Calu3 (cell line): ENCODE data around the gene SSTR3. TPM values are rescaled to one million over a fixed set of nuclear protein-coding genes. Genes with fewer than 3 reads are reported as not detected.
A peak's percentile ranks its signal among the peaks of the same experiment; 100 is the strongest.

Source experiments
- BruUV-seq: library from RNA; stranded (reverse); fragments of 400-500 nt; replicated peaks from 2 replicates; lab custom pipeline; 2021; lab: Mats Ljungman, UMichigan
- CTCF ChIA-PET: fragments of 300-600 bp; sonication (Branson Sonifier 250); formaldehyde crosslinking; loops from one replicate; lab custom pipeline; 2022; ENCODE audit warnings: antibody characterized with exemption; lab: Charles Lee
- DNase-seq: peaks from one replicate; pipeline ENCODE4 v3.0.0; 2022
- H3K27ac Mint-ChIP-seq: one replicate; pipeline ENCODE4 v1.8.0; 2022; ENCODE audit warnings: mixed read lengths; ENCODE audit not compliant: unreplicated experiment
- H3K27me3 Mint-ChIP-seq: one replicate; pipeline ENCODE4 v1.8.0; 2022; ENCODE audit warnings: mixed read lengths; ENCODE audit not compliant: unreplicated experiment
- H3K36me3 Mint-ChIP-seq: one replicate; pipeline ENCODE4 v1.8.0; 2022; ENCODE audit warnings: mild to moderate bottlenecking, moderate library complexity, mixed read lengths; ENCODE audit not compliant: insufficient read depth, unreplicated experiment
- H3K4me1 Mint-ChIP-seq: one replicate; pipeline ENCODE4 v1.8.0; 2022; ENCODE audit warnings: mild to moderate bottlenecking, low read depth, mixed read lengths; ENCODE audit not compliant: unreplicated experiment
- H3K4me3 Mint-ChIP-seq: one replicate; pipeline ENCODE4 v1.8.0; 2022; ENCODE audit warnings: mild to moderate bottlenecking, low read depth, moderate library complexity, mixed read lengths; ENCODE audit not compliant: unreplicated experiment
- H3K9me3 Mint-ChIP-seq: one replicate; pipeline ENCODE4 v1.8.0; 2022; ENCODE audit warnings: low read depth, mixed read lengths; ENCODE audit not compliant: unreplicated experiment
- CTCF ChIP-seq: fragments of 200-600 bp; IDR thresholded peaks from one replicate; pipeline ENCODE4 v1.8.0; 2022; ENCODE audit warnings: antibody characterized with exemption; ENCODE audit not compliant: unreplicated experiment
- intact Hi-C: fragments of 100-400 bp; cut with micrococcal nuclease; formaldehyde crosslinking; loops from one replicate; pipeline ENCODE4 v1.10.0; 2022; ENCODE audit not compliant: unreplicated experiment
- total RNA-seq: library from RNA; stranded (reverse); gene quantifications from 2 replicates; pipeline ENCODE4 v1.2.3, GENCODE V29; 2022

SSTR3 gene
- total RNA-seq, 1 experiment from 2014 or later, result not detected

GRCh38 chr22:37166675-37167066, 45.6 kb downstream of the SSTR3 start:
- no peaks in the 10 kb centered on the region for H3K9me3 Mint-ChIP-seq
- H3K27ac Mint-ChIP-seq, result no peak overlapping the region
- H3K36me3 Mint-ChIP-seq, result no peaks in the 10 kb centered on the region
- TF ChIP-seq CTCF, result peak; percentile 91
- H3K27me3 Mint-ChIP-seq, result peaks cover 46% of the 10 kb centered on the region
- CTCF ChIA-PET, result interaction anchor here (1.3 to 1.7 kb wide), 2 partner anchors 31 to 33 kb away, joined by 8 to 9 read pairs; no protein-coding TSS in a partner anchor
- intact Hi-C loops, result loop anchor here (1.0 to 10.0 kb wide), 2 partner anchors 32 to 88 kb away; no protein-coding TSS in a partner anchor
- H3K4me3 Mint-ChIP-seq, result no peak overlapping the region
- no TSS peak for BruUV-seq
- H3K4me1 Mint-ChIP-seq, result peaks cover 20% of the 10 kb centered on the region
- peak; percentile 86 for DNase-seq

- H3K9me3 Mint-ChIP-seq, result no peaks in the 10 kb centered on the region
- H3K4me3 Mint-ChIP-seq, result no peak overlapping the region
- no peak for DNase-seq
- TF ChIP-seq CTCF, result no peak
- peaks cover 20% of the 10 kb centered on the region for H3K4me1 Mint-ChIP-seq
- CTCF ChIA-PET, result interaction anchor here (1.1 to 1.7 kb wide), 3 partner anchors 31 to 33 kb away, joined by 4 to 9 read pairs (median 8); no protein-coding TSS in a partner anchor
- no peak overlapping the region for H3K27ac Mint-ChIP-seq
- no TSS peak for BruUV-seq
- H3K27me3 Mint-ChIP-seq, result peaks cover 41% of the 10 kb centered on the region
- H3K36me3 Mint-ChIP-seq, result no peaks in the 10 kb centered on the region
- intact Hi-C loops, result loop anchor here (1.0 to 10.0 kb wide), 2 partner anchors 32 to 89 kb away; no protein-coding TSS in a partner anchor
These were observed 46.2 kb downstream of the SSTR3 start for GRCh38 chr22:37165940-37166674.

- Mint-ChIP-seq H3K36me3 (no peaks in the 10 kb centered on the region), H3K27ac (no peak overlapping the region), H3K9me3 (no peaks in the 10 kb centered on the region), H3K4me1 (peaks cover 20% of the 10 kb centered on the region), H3K4me3 (no peak overlapping the region), H3K27me3 (peaks cover 41% of the 10 kb centered on the region)
- intact Hi-C loops, result loop anchor here (10.0 kb wide), 1 partner anchor 90 kb away; no protein-coding TSS in a partner anchor
- TF ChIP-seq CTCF, result no peak
- CTCF ChIA-PET, result interaction anchor here (0.6 to 1.1 kb wide), 2 partner anchors 24 to 32 kb away, joined by 3 to 4 read pairs; no protein-coding TSS in a partner anchor
- no peak for DNase-seq
- no TSS peak for BruUV-seq
These were observed 47.2 kb downstream of the SSTR3 start for GRCh38 chr22:37165066-37165465.

GRCh38 chr22:37164505-37164887, 47.8 kb downstream of the SSTR3 start:
- Mint-ChIP-seq H3K36me3 (no peaks in the 10 kb centered on the region), H3K4me3 (no peak overlapping the region), H3K27ac (no peak overlapping the region), H3K27me3 (peaks cover 41% of the 10 kb centered on the region), H3K9me3 (no peaks in the 10 kb centered on the region), H3K4me1 (peaks cover 20% of the 10 kb centered on the region)
- no peak for TF ChIP-seq CTCF
- BruUV-seq, result no TSS peak
- CTCF ChIA-PET, result interaction anchor here (0.6 kb wide), 1 partner anchor 196 kb away, joined by 7 read pairs; no protein-coding TSS in a partner anchor
- no peak for DNase-seq
- intact Hi-C loops, result loop anchor here (10.0 kb wide), 1 partner anchor 90 kb away; no protein-coding TSS in a partner anchor
